Spleen (tissue), 11 donors: ENCODE data around the gene ST3GAL2. TPM values are rescaled to one million over a fixed set of nuclear protein-coding genes. Genes with fewer than 3 reads are reported as not detected.

Source experiments
- DNase-seq: peaks from one replicate; pipeline ENCODE4 v3.0.0-alpha.2; 2020
- H3K27ac ChIP-seq, 8 donors: fragments of 200-600 bp; sonication (generic) in 7 of 8; 1 replicate in 4 of 8; 2 replicates in 4 of 8; pipeline versions ENCODE4 v1.5.0 to v1.8.0; 2016 to 2021; ENCODE audit warnings: inconsistent platforms in 4 of 8, mild to moderate bottlenecking in 4 of 8, moderate library complexity in 1 of 8
- H3K27me3 ChIP-seq, 7 donors: fragments of 200-600 bp; sonication (generic) in 6 of 7; replicated peaks in 1 of 7; 1 replicate in 4 of 7; 2 replicates in 3 of 7; pipeline versions ENCODE4 v1.5.0 to v1.8.0; 2016 to 2021; ENCODE audit warnings: inconsistent platforms in 3 of 7, mild to moderate bottlenecking in 1 of 7
- H3K36me3 ChIP-seq, 6 donors: fragments of 200-600 bp; sonication (generic) in 5 of 6; 1 replicate in 4 of 6; 2 replicates in 2 of 6; pipeline versions ENCODE4 v1.5.0 to v1.8.0; 2016 to 2021; ENCODE audit warnings: inconsistent platforms in 2 of 6
- H3K4me1 ChIP-seq, 6 donors: fragments of 200-600 bp; sonication (generic) in 5 of 6; 1 replicate in 3 of 6; 2 replicates in 3 of 6; pipeline versions ENCODE4 v1.5.0 to v1.8.0; 2016 to 2021; ENCODE audit warnings: inconsistent platforms in 3 of 6
- H3K4me3 ChIP-seq, 8 donors: fragments of 200-600 bp; sonication (generic) in 7 of 8; 1 replicate in 4 of 8; 2 replicates in 4 of 8; pipeline versions ENCODE4 v1.5.0 to v1.8.0; 2016 to 2021; ENCODE audit warnings: inconsistent platforms in 4 of 8, mild to moderate bottlenecking in 4 of 8, moderate library complexity in 2 of 8
- H3K9me3 ChIP-seq, 8 donors: fragments of 200-600 bp; sonication (generic) in 7 of 8; 1 replicate in 4 of 8; 2 replicates in 4 of 8; pipeline versions ENCODE4 v1.5.0 to v1.8.0; 2016 to 2021; ENCODE audit warnings: inconsistent platforms in 4 of 8
- CTCF ChIP-seq, 11 experiments: fragments of 200-600 bp in 7 of 11; fragments of 450-650 bp in 4 of 11; sonication (generic) in 4 of 11; IDR thresholded peaks in 8 of 11; conservative IDR thresholded peaks in 3 of 11; 1 replicate in 7 of 11; 2 replicates in 4 of 11; pipeline versions ENCODE4 v1.4.0 to v1.8.0; 2016 to 2021; ENCODE audit warnings: antibody characterized with exemption in 11 of 11, inconsistent platforms in 4 of 11, mild to moderate bottlenecking in 1 of 11
- POLR2A ChIP-seq, 3 donors: fragments of 450-650 bp; IDR thresholded peaks; one replicate each; pipeline ENCODE4 v1.5.1; 2017; ENCODE audit warnings: antibody characterized with exemption in 3 of 3, mild to moderate bottlenecking in 1 of 3
- POLR2AphosphoS5 ChIP-seq, 3 donors: sonication (generic); formaldehyde crosslinking; IDR thresholded peaks; one replicate each; pipeline ENCODE4 v1.5.1; 2017; ENCODE audit warnings: antibody characterized with exemption in 3 of 3
- WGBS, 5 donors: extraction: QIAGEN DNeasy Blood & Tissue Kit in 3 of 5; methylation state at CpG; one replicate each; pipeline versions ENCODE4 v1.1.5 to v1.1.7; 2013 to 2018; 5-methylcytosine and 5-hydroxymethylcytosine counted together
- intact Hi-C: fragments of 100-400 bp; cut with DNase I; formaldehyde crosslinking; loops from one replicate; pipeline ENCODE4 v1.15.0; 2023; ENCODE audit warnings: low total_unique reads
- polyA plus RNA-seq, 3 donors: library from polyadenylated mRNA; stranded (reverse); fragments of 200-250 nt; gene quantifications; one replicate each; pipeline ENCODE4 v1.2.1, GENCODE V29; 2013
- total RNA-seq, 7 donors: library from RNA; depleted of rRNA in 3 of 7; stranded (reverse); fragments of >200 nt in 3 of 7; fragmentation: NEBNext Ultra II Directional in 4 of 7; extraction: Animal tissue kit (Norgen Biotek cat#: 25700) in 4 of 7; gene quantifications; one replicate each; pipeline versions ENCODE4 v1.1.0 to v1.2.1, GENCODE V29; 2016 to 2021
- donor health status: healthy with polysubstance abuse.
- donor health status: DM: no; HTN: no; CAD: no; lungs with moderate emphysema.
- donor health status: DM: no; HTN: no; CAD: no.
- donor health status: Bipolar disorder and iron deficiency.
- donor health status: healthy.
- donor health status: DM: no; HTN: no; CAD: no.
- donor health status: DM: yes; HTN: yes; CAD: no.

ST3GAL2 gene
- total and polyA plus RNA-seq, 10 donors = 5.2 to 66.9 (median 43.7) TPM

GRCh38 chr16:70473446-70474319, 34.8 kb upstream of the ST3GAL2 start:
- intact Hi-C loops = no loop called here
- DNase-seq = no peak
- TF ChIP-seq POLR2AphosphoS5 (IDR thresholded peaks at IDR 0.05) = no peak
- TF ChIP-seq POLR2A (IDR thresholded peaks at IDR 0.05) = no peak
- no peak for TF ChIP-seq CTCF (IDR thresholded peaks at IDR 0.05 in 8 of 11, conservative IDR thresholded peaks at IDR 0.05 in 3 of 11)
- Histone ChIP-seq H3K4me3 (no peak overlapping the region), H3K4me1 (peaks cover 0 to 15% (median 2%) of the 10 kb centered on the region in 6 donors), H3K27me3 (no peaks in the 10 kb centered on the region), H3K36me3 (peaks cover 0 to 93% (median 34%) of the 10 kb centered on the region in 6 donors), H3K9me3 (no peaks in the 10 kb centered on the region), H3K27ac (no peak overlapping the region)
- 89 to 95% (median 92%) methylated on average over 20 to 21 of the region's 21 CpGs for WGBS, 5 donors

- intact Hi-C loops = no loop called here
- WGBS, 5 donors = 91 to 97% (median 95%) methylated on average over 11 to 28 of the region's 28 CpGs
- TF ChIP-seq POLR2AphosphoS5 (IDR thresholded peaks at IDR 0.05) (peak in 1 of 3 donors; percentile 30), CTCF (IDR thresholded peaks at IDR 0.05 in 8 of 11, conservative IDR thresholded peaks at IDR 0.05 in 3 of 11) (no peak), POLR2A (IDR thresholded peaks at IDR 0.05) (no peak)
- H3K36me3 ChIP-seq = peaks cover 0 to 87% (median 30%) of the 10 kb centered on the region in 6 donors
- no peak for DNase-seq
- no peaks in the 10 kb centered on the region for H3K27me3 ChIP-seq
- peaks cover 0 to 9% (median 0%) of the 10 kb centered on the region in 6 donors for H3K4me1 ChIP-seq
- H3K4me3 ChIP-seq = no peak overlapping the region
- no peak overlapping the region for H3K27ac ChIP-seq
- H3K9me3 ChIP-seq = no peaks in the 10 kb centered on the region
Measured at GRCh38 chr16:70472786-70473433, 34.0 kb upstream of the ST3GAL2 start.

- peaks cover 0 to 87% (median 42%) of the 10 kb centered on the region in 6 donors for H3K36me3 ChIP-seq
- 63 to 86% (median 79%) methylated on average over 1 to 17 of the region's 17 CpGs for WGBS, 5 donors
- no peaks in the 10 kb centered on the region for H3K27me3 ChIP-seq
- peaks cover 0 to 5% (median 0%) of the 10 kb centered on the region in 6 donors for H3K4me1 ChIP-seq
- TF ChIP-seq POLR2A (IDR thresholded peaks at IDR 0.05) (no peak), POLR2AphosphoS5 (IDR thresholded peaks at IDR 0.05) (peak in 2 of 3 donors; percentile 37 to 59), CTCF (IDR thresholded peaks at IDR 0.05 in 8 of 11, conservative IDR thresholded peaks at IDR 0.05 in 3 of 11) (peak in 7 of 11 experiments; percentile 33 to 57 (median 36))
- H3K4me3 ChIP-seq = no peak overlapping the region
- intact Hi-C loops = no loop called here
- DNase-seq = no peak
- H3K9me3 ChIP-seq = no peaks in the 10 kb centered on the region
- H3K27ac ChIP-seq = no peak overlapping the region
Measured at GRCh38 chr16:70470927-70471341, 32.0 kb upstream of the ST3GAL2 start.
